ENCODE data around the gene RPL31. TPM values are rescaled to one million over a fixed set of nuclear protein-coding genes. Genes with fewer than 3 reads are reported as not detected.

Gene RPL31
- total RNA-seq, 1 experiment from 2014 or later, result 3,119 TPM

Other genes starting within 250 kb of the RPL31 start
- 30.6 and 42.3 TPM in 2 replicates for gene NPAS2, start 182.2 kb upstream of the RPL31 start, total RNA-seq (2014; rRNA removed; shearing (Covaris generic))
- 25.9 and 27.8 TPM in 2 replicates for gene TBC1D8, start 149.1 kb downstream of the RPL31 start, total RNA-seq (2014; rRNA removed; shearing (Covaris generic))